DOHH2 (cell line): Measurements from ENCODE around the gene PPARA.
"Not testable (repeated sequence)": the region's sequence is repeated elsewhere in the genome, so short reads cannot be mapped to it uniquely, and the experiment has no call there.

ENCODE experiments used
- H3F3A ChIP-seq: fragments of 200-600 bp; sonication (generic), shearing (Covaris generic); 2 replicates; pipeline ENCODE4 v1.6.0; 2016; ENCODE audit warnings: antibody characterized with exemption, mild to moderate bottlenecking; ENCODE audit not compliant: control insufficient read depth, insufficient read depth
- H3K27ac ChIP-seq: fragments of 200-600 bp; sonication (generic); 2 replicates; pipeline ENCODE4 v1.5.1; 2014; ENCODE audit warnings: low read depth, mild to moderate bottlenecking, low read length, moderate library complexity
- H3K27me3 ChIP-seq: fragments of 200-600 bp; sonication (generic); 2 replicates; pipeline ENCODE4 v1.6.1; 2014; ENCODE audit warnings: mild to moderate bottlenecking, low read length, mixed read lengths; ENCODE audit not compliant: control insufficient read depth
- H3K36me3 ChIP-seq: fragments of 200-600 bp; sonication (generic); 2 replicates; pipeline ENCODE4 v1.6.1; 2014; ENCODE audit warnings: mild to moderate bottlenecking, low read length, moderate library complexity, mixed read lengths; ENCODE audit not compliant: control insufficient read depth
- H3K4me1 ChIP-seq: fragments of 200-600 bp; sonication (generic); 2 replicates; pipeline ENCODE4 v1.6.1; 2014; ENCODE audit warnings: mild to moderate bottlenecking, low read length, mixed read lengths; ENCODE audit not compliant: control insufficient read depth
- H3K4me2 ChIP-seq: fragments of 200-600 bp; sonication (generic); 2 replicates; pipeline ENCODE4 v1.6.0; 2014; ENCODE audit warnings: mild to moderate bottlenecking, low read length, moderate library complexity
- H3K4me3 ChIP-seq: fragments of 200-600 bp; sonication (generic); 2 replicates; pipeline ENCODE4 v1.5.1; 2014; ENCODE audit warnings: mild to moderate bottlenecking, low read length, mixed read lengths
- H3K79me2 ChIP-seq: fragments of 200-600 bp; sonication (generic); 2 replicates; pipeline ENCODE4 v1.6.1; 2014; ENCODE audit warnings: mild to moderate bottlenecking, low read length, mixed read lengths; ENCODE audit not compliant: control insufficient read depth
- H3K9me2 ChIP-seq: fragments of 200-600 bp; sonication (generic); replicated peaks from 2 replicates; pipeline ENCODE4 v1.6.1; 2014; ENCODE audit warnings: mild to moderate bottlenecking, low read length, mixed read lengths; ENCODE audit not compliant: control insufficient read depth
- H3K9me3 ChIP-seq: fragments of 200-600 bp; sonication (generic); 2 replicates; pipeline ENCODE4 v1.6.1; 2014; ENCODE audit warnings: antibody characterized with exemption, low read length, mixed read lengths; ENCODE audit not compliant: control insufficient read depth, insufficient read depth
- H4K20me1 ChIP-seq: fragments of 200-600 bp; sonication (generic); 2 replicates; pipeline ENCODE4 v1.6.0; 2014; ENCODE audit warnings: low read depth, mild to moderate bottlenecking, antibody characterized with exemption, low read length, moderate library complexity; ENCODE audit not compliant: control insufficient read depth, insufficient read depth
- EZH2phosphoT487 ChIP-seq: fragments of 200-600 bp; sonication (generic); IDR thresholded peaks from 2 replicates; pipeline ENCODE4 v1.6.1; 2017; ENCODE audit warnings: borderline replicate concordance, mild to moderate bottlenecking, antibody characterized with exemption, low read length, moderate library complexity, mixed read lengths
- TF ChIP-seq, protein P1 (sequence below): fragments of 200-600 bp; sonication (generic); IDR thresholded peaks from one replicate; pipeline ENCODE4 v1.5.1; 2014; ENCODE audit warnings: antibody characterized with exemption, mild to moderate bottlenecking, low read depth, low read length; ENCODE audit not compliant: poor library complexity, severe bottlenecking

PPARA gene

DNA sequence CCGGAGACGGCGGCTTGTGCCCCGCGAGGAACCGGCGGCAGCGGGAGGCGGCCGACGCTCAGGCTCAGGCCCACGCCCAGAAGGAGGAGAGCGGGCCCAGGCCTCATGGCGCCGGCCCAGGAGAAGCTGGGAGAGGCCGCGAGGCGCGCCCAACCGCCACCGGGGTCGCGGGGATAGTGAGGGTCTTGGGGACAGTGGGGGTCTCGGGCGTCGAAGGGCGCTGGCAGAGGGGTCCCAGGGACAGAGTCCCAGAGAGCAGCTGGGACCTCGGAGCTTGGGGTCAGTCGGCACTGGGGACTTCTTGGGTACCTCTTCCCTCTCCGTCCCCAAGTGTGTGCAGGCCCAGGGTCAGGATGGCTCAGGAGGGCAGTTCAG, 112.9 kb downstream of the PPARA start, which contains the start of gene PKDREJ:
Gene PKDREJ, minus strand, starts transcription at position 128 of the 375 bp plus-strand sequence. Its CDS starts 21 bp downstream, at position 107.
- Histone ChIP-seq H3K4me1 (no peaks in the 10 kb centered on the region), H3K4me3 (no peak within 1 kb of the TSS), H3K79me2 (no peaks in the 10 kb centered on the region), H4K20me1 (no peaks in the 10 kb centered on the region), H3K27me3 (peaks cover 22% of the 10 kb centered on the region), H3K27ac (no peak within 1 kb of the TSS), H3K9me3 (peaks cover 11% of the 10 kb centered on the region), H3F3A (no peaks in the 10 kb centered on the region), H3K4me2 (no peak within 1 kb of the TSS), H3K36me3 (no peaks in the 10 kb centered on the region), H3K9me2 (no peaks in the 10 kb centered on the region)
- TF ChIP-seq, protein P1, sequence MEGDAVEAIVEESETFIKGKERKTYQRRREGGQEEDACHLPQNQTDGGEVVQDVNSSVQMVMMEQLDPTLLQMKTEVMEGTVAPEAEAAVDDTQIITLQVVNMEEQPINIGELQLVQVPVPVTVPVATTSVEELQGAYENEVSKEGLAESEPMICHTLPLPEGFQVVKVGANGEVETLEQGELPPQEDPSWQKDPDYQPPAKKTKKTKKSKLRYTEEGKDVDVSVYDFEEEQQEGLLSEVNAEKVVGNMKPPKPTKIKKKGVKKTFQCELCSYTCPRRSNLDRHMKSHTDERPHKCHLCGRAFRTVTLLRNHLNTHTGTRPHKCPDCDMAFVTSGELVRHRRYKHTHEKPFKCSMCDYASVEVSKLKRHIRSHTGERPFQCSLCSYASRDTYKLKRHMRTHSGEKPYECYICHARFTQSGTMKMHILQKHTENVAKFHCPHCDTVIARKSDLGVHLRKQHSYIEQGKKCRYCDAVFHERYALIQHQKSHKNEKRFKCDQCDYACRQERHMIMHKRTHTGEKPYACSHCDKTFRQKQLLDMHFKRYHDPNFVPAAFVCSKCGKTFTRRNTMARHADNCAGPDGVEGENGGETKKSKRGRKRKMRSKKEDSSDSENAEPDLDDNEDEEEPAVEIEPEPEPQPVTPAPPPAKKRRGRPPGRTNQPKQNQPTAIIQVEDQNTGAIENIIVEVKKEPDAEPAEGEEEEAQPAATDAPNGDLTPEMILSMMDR = no peak
- no peak for TF ChIP-seq EZH2phosphoT487

DNA sequence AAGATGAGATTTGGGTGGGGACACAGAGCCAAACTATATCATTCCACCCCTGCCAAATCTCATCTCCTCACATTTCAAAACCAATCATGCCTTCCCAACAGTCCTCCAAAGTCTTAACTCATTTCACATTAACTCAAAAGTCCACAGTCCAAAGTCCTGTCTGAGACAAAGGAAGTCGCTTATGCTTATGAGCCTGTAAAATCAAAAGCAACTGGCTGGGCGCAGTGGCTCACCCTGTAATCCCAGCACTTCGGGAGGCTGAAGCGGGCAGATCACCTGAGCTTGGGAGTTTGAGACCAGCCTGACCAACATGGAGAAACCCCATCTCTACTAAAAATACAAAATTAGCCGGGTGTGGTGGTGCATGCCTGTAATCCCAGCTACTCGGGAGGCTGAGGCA, 114.2 kb downstream of the PPARA start:
- not testable (repeated sequence) for H3F3A ChIP-seq, H3K79me2 ChIP-seq, H3K9me2 ChIP-seq, H3K4me2 ChIP-seq, H3K4me1 ChIP-seq, H3K36me3 ChIP-seq, H3K27ac ChIP-seq, H3K4me3 ChIP-seq, H4K20me1 ChIP-seq
- peaks cover 11% of the 10 kb centered on the region for H3K9me3 ChIP-seq
- peaks cover 24% of the 10 kb centered on the region for H3K27me3 ChIP-seq

DNA sequence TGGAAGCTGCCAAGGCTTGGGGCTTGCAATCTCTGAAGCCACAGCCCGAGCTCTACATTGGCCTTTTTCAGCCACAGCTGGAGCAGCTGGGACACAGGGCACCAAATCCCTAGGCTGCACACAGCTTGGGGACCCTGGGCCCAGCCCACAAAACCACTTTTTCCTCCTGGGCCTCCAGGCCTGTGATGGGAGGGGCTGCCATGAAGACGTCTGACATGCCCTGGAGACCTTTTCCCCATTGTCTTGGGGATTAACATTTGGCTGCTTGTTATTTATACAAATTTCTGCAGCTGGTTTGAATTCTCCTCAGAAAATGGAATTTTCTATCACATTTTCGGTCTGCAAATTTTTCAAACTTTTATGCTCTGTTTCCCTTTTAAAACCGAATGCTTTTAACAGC, 115.3 kb downstream of the PPARA start:
- not testable (repeated sequence) for H3K4me3 ChIP-seq, H3K27ac ChIP-seq, H4K20me1 ChIP-seq, H3F3A ChIP-seq, H3K36me3 ChIP-seq, H3K9me2 ChIP-seq, H3K4me1 ChIP-seq, H3K4me2 ChIP-seq, H3K79me2 ChIP-seq
- Histone ChIP-seq H3K27me3 (peaks cover 24% of the 10 kb centered on the region), H3K9me3 (peaks cover 11% of the 10 kb centered on the region)

DNA sequence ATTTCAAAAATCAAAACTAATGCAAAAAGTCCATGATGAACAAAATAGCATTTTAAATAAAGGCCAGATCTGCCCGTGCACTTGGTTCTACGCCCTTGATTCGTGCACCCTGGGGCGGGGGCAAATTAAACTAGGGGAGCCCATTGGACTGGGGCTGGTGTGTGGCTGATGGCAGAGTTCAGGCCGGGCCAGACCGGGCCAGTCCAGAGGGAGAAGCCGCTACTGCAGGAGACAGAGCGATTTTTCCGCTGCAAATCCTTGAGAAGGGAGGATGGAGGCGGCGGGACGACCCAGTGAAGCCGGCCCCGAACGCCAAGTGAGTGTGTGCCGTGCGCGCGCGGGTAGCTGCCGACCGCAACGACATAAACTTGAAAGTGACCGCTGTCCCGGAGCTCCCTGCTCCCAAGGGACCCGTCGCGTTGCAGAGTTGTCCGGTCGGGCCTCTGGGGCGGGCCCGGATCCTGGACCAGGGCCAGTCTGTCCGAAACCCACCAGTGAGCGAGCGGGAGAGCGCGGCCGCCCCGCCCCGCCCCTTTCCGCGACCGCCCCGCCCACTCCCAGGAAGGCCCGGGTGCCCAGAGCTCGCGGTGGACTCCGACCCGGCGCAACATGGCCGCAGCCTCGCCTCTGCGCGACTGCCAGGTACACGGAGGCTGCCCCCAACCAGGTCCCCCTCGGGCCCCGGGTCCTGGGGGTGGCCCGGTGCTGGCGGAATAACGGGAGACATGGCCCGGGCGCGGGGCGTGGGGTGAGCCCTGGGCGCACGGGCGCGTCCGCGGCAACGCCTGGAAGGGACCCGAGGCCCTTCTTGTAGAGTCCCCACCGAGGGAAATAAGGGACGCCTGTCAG, 117.3 kb downstream of the PPARA start, which contains the start of gene TTC38:
Gene TTC38, plus strand, starts transcription at position 578 of the 849 bp plus-strand sequence. Its CDS starts 32 bp downstream, at position 610.
- Histone ChIP-seq H3K36me3 (no peaks in the 10 kb centered on the region), H3K4me2 (peak within 1 kb of the TSS; percentile 58), H3K79me2 (no peaks in the 10 kb centered on the region), H3F3A (no peaks in the 10 kb centered on the region), H3K9me3 (peaks cover 11% of the 10 kb centered on the region), H4K20me1 (no peaks in the 10 kb centered on the region), H3K27ac (no peak within 1 kb of the TSS), H3K4me1 (no peaks in the 10 kb centered on the region), H3K4me3 (peak within 1 kb of the TSS; percentile 60), H3K27me3 (peaks cover 24% of the 10 kb centered on the region), H3K9me2 (no peaks in the 10 kb centered on the region)
- TF ChIP-seq EZH2phosphoT487 = peak; percentile 85; the same call in 1 of the 2 replicates
- TF ChIP-seq, protein P1 = no peak
